Chondrocyte (in vitro differentiated cells): ENCODE results near the gene OTX2. TPM values are rescaled to one million over a fixed set of nuclear protein-coding genes. Genes with fewer than 3 reads are reported as not detected.

Experiments
- DNase-seq: peaks from one replicate; pipeline ENCODE4 v3.0.0; 2021; ENCODE audit warnings: mixed read lengths, low spot score
- H3K27ac Mint-ChIP-seq: one replicate; pipeline ENCODE4 v1.8.0; 2021; ENCODE audit warnings: mild to moderate bottlenecking, moderate library complexity, mixed read lengths; ENCODE audit not compliant: unreplicated experiment
- H3K27me3 Mint-ChIP-seq: 2 replicates; pipeline ENCODE4 v1.8.0; 2021; ENCODE audit warnings: low read depth, mixed read lengths
- H3K36me3 Mint-ChIP-seq: 2 replicates; pipeline ENCODE4 v1.8.0; 2021; ENCODE audit warnings: low read depth, mixed read lengths
- H3K4me1 Mint-ChIP-seq: 2 replicates; pipeline ENCODE4 v1.8.0; 2021; ENCODE audit warnings: low read depth, mild to moderate bottlenecking, mixed read lengths
- H3K4me3 Mint-ChIP-seq: one replicate; pipeline ENCODE4 v1.8.0; 2021; ENCODE audit warnings: mild to moderate bottlenecking, moderate library complexity, mixed read lengths; ENCODE audit not compliant: unreplicated experiment
- H3K9me3 Mint-ChIP-seq: 2 replicates; pipeline ENCODE4 v1.8.0; 2021; ENCODE audit warnings: low read depth, mixed read lengths
- CTCF ChIP-seq: fragments of 200-600 bp; sonication (generic); IDR thresholded peaks from 2 replicates; pipeline ENCODE4 v1.5.0; 2021; ENCODE audit warnings: antibody characterized with exemption, mild to moderate bottlenecking, moderate library complexity
- total RNA-seq: library from RNA; stranded (reverse); gene quantifications from 3 replicates; pipeline ENCODE4 v1.2.1, GENCODE V29; 2021

OTX2 gene
- total RNA-seq, 1 donor from 2014 or later: not detected

GRCh38 chr14:56789955-56790354 lies 20.3 kb downstream of the OTX2 start:
- Mint-ChIP-seq H3K27me3 (peaks cover 43% of the 10 kb centered on the region), H3K27ac (no peak overlapping the region), H3K4me1 (no peaks in the 10 kb centered on the region), H3K4me3 (no peak overlapping the region), H3K36me3 (no peaks in the 10 kb centered on the region), H3K9me3 (no peaks in the 10 kb centered on the region)
- no peak for TF ChIP-seq CTCF
- DNase-seq: no peak

- no peak for TF ChIP-seq CTCF
- H3K36me3 Mint-ChIP-seq: no peaks in the 10 kb centered on the region
- no peak overlapping the region for H3K27ac Mint-ChIP-seq
- H3K4me3 Mint-ChIP-seq: no peak overlapping the region
- no peaks in the 10 kb centered on the region for H3K4me1 Mint-ChIP-seq
- DNase-seq: no peak
- H3K9me3 Mint-ChIP-seq: no peaks in the 10 kb centered on the region
- peaks cover 27% of the 10 kb centered on the region for H3K27me3 Mint-ChIP-seq
Measured at GRCh38 chr14:56787530-56787929, 22.7 kb downstream of the OTX2 start.

GRCh38 chr14:56782711-56783110 lies 27.6 kb downstream of the OTX2 start:
- no peak for TF ChIP-seq CTCF
- no peaks in the 10 kb centered on the region for H3K9me3 Mint-ChIP-seq
- H3K27ac Mint-ChIP-seq: no peak overlapping the region
- H3K4me1 Mint-ChIP-seq: no peaks in the 10 kb centered on the region
- no peak for DNase-seq
- H3K4me3 Mint-ChIP-seq: no peak overlapping the region
- no peaks in the 10 kb centered on the region for H3K36me3 Mint-ChIP-seq
- peaks cover 15% of the 10 kb centered on the region for H3K27me3 Mint-ChIP-seq

GRCh38 chr14:56774503-56774902 lies 35.8 kb downstream of the OTX2 start:
- H3K27me3 Mint-ChIP-seq: peaks cover 16% of the 10 kb centered on the region
- H3K4me1 Mint-ChIP-seq: no peaks in the 10 kb centered on the region
- H3K27ac Mint-ChIP-seq: no peak overlapping the region
- no peak overlapping the region for H3K4me3 Mint-ChIP-seq
- no peak for TF ChIP-seq CTCF
- H3K9me3 Mint-ChIP-seq: no peaks in the 10 kb centered on the region
- no peak for DNase-seq
- no peaks in the 10 kb centered on the region for H3K36me3 Mint-ChIP-seq

GRCh38 chr14:56770512-56770911 lies 39.8 kb downstream of the OTX2 start:
- Mint-ChIP-seq H3K27me3 (peaks cover 4% of the 10 kb centered on the region), H3K4me3 (no peak overlapping the region), H3K27ac (no peak overlapping the region), H3K4me1 (no peaks in the 10 kb centered on the region), H3K36me3 (no peaks in the 10 kb centered on the region), H3K9me3 (no peaks in the 10 kb centered on the region)
- no peak for DNase-seq
- TF ChIP-seq CTCF: no peak
